NK-92 (cell line): ENCODE results near the gene GPR37L1.

Experiments used
- DNase-seq: peaks from one replicate; lab custom pipeline; 2025; ENCODE audit not compliant: unreplicated experiment; lab: John Stamatoyannopoulos, UW

GPR37L1 gene

GRCh38 chr1:202122639-202123335 lies at the start of gene GPR37L1:
Gene GPR37L1 (plus strand): TSS chr1:202122917. CDS start chr1:202122964, 47 bp downstream.
- no peak for DNase-seq

GRCh38 chr1:202073206-202073605 lies 49.5 kb upstream of the GPR37L1 start:
- DNase-seq = no peak

- no peak for DNase-seq
Observed at GRCh38 chr1:202074985-202075384, 47.7 kb upstream of the GPR37L1 start.

- no peak for DNase-seq
Observed at GRCh38 chr1:202075389-202075788, 47.3 kb upstream of the GPR37L1 start.

- DNase-seq = no peak
Observed at GRCh38 chr1:202076050-202076511, 46.6 kb upstream of the GPR37L1 start.

GRCh38 chr1:202078241-202078640 lies 44.5 kb upstream of the GPR37L1 start:
- DNase-seq = no peak

GRCh38 chr1:202081992-202082391 lies 40.7 kb upstream of the GPR37L1 start:
- DNase-seq = no peak

GRCh38 chr1:202084791-202085681 lies 37.7 kb upstream of the GPR37L1 start:
- DNase-seq = no peak

GRCh38 chr1:202085682-202086373 lies 36.9 kb upstream of the GPR37L1 start:
- no peak for DNase-seq

GRCh38 chr1:202086579-202087350 lies 36.0 kb upstream of the GPR37L1 start:
- DNase-seq = no peak

GRCh38 chr1:202088206-202088605 lies 34.5 kb upstream of the GPR37L1 start:
- no peak for DNase-seq

- no peak for DNase-seq
Observed at GRCh38 chr1:202090994-202091393, 31.7 kb upstream of the GPR37L1 start.

GRCh38 chr1:202093858-202094257 lies 28.9 kb upstream of the GPR37L1 start:
- no peak for DNase-seq

- DNase-seq = no peak
Observed at GRCh38 chr1:202101184-202101583, 21.5 kb upstream of the GPR37L1 start.

- no peak for DNase-seq
Observed at GRCh38 chr1:202104073-202104472, 18.6 kb upstream of the GPR37L1 start.

GRCh38 chr1:202105571-202106339 lies 17.0 kb upstream of the GPR37L1 start:
- no peak for DNase-seq

GRCh38 chr1:202106340-202107254 lies 16.1 kb upstream of the GPR37L1 start:
- no peak for DNase-seq

- no peak for DNase-seq
Observed at GRCh38 chr1:202107321-202107761, 15.4 kb upstream of the GPR37L1 start.
